ENCODE measurements around the gene LTBP3.

The LTBP3 gene

DNA sequence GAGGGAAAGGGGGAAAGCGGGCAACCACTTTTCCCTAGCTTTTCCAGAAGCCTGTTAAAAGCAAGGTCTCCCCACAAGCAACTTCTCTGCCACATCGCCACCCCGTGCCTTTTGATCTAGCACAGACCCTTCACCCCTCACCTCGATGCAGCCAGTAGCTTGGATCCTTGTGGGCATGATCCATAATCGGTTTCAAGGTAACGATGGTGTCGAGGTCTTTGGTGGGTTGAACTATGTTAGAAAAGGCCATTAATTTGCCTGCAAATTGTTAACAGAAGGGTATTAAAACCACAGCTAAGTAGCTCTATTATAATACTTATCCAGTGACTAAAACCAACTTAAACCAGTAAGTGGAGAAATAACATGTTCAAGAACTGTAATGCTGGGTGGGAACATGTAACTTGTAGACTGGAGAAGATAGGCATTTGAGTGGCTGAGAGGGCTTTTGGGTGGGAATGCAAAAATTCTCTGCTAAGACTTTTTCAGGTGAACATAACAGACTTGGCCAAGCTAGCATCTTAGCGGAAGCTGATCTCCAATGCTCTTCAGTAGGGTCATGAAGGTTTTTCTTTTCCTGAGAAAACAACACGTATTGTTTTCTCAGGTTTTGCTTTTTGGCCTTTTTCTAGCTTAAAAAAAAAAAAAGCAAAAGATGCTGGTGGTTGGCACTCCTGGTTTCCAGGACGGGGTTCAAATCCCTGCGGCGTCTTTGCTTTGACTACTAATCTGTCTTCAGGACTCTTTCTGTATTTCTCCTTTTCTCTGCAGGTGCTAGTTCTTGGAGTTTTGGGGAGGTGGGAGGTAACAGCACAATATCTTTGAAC, 52.5 kb downstream of the LTBP3 start:
- DNase-seq (ENCODE audit: low spot score) = no peak

DNA sequence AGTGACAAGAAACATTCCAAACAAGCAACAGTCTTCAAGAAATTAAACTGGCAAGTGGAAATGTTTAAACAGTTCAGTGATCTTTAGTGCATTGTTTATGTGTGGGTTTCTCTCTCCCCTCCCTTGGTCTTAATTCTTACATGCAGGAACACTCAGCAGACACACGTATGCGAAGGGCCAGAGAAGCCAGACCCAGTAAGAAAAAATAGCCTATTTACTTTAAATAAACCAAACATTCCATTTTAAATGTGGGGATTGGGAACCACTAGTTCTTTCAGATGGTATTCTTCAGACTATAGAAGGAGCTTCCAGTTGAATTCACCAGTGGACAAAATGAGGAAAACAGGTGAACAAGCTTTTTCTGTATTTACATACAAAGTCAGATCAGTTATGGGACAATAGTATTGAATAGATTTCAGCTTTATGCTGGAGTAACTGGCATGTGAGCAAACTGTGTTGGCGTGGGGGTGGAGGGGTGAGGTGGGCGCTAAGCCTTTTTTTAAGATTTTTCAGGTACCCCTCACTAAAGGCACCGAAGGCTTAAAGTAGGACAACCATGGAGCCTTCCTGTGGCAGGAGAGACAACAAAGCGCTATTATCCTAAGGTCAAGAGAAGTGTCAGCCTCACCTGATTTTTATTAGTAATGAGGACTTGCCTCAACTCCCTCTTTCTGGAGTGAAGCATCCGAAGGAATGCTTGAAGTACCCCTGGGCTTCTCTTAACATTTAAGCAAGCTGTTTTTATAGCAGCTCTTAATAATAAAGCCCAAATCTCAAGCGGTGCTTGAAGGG, 53.3 kb downstream of the LTBP3 start:
- DNase-seq (ENCODE audit: low spot score) = peak; percentile 61

DNA sequence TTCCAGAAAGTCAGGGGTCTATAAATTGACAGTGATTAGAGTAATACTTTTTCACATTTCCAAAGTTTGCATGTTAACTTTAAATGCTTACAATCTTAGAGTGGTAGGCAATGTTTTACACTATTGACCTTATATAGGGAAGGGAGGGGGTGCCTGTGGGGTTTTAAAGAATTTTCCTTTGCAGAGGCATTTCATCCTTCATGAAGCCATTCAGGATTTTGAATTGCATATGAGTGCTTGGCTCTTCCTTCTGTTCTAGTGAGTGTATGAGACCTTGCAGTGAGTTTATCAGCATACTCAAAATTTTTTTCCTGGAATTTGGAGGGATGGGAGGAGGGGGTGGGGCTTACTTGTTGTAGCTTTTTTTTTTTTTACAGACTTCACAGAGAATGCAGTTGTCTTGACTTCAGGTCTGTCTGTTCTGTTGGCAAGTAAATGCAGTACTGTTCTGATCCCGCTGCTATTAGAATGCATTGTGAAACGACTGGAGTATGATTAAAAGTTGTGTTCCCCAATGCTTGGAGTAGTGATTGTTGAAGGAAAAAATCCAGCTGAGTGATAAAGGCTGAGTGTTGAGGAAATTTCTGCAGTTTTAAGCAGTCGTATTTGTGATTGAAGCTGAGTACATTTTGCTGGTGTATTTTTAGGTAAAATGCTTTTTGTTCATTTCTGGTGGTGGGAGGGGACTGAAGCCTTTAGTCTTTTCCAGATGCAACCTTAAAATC, 54.0 kb downstream of the LTBP3 start:
- peak; percentile 64 for DNase-seq (ENCODE audit: low spot score)

DNA sequence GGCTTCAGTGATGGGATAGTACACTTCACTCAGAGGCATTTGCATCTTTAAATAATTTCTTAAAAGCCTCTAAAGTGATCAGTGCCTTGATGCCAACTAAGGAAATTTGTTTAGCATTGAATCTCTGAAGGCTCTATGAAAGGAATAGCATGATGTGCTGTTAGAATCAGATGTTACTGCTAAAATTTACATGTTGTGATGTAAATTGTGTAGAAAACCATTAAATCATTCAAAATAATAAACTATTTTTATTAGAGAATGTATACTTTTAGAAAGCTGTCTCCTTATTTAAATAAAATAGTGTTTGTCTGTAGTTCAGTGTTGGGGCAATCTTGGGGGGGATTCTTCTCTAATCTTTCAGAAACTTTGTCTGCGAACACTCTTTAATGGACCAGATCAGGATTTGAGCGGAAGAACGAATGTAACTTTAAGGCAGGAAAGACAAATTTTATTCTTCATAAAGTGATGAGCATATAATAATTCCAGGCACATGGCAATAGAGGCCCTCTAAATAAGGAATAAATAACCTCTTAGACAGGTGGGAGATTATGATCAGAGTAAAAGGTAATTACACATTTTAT, 54.7 kb downstream of the LTBP3 start:
- no peak for DNase-seq (ENCODE audit: low spot score)

DNA sequence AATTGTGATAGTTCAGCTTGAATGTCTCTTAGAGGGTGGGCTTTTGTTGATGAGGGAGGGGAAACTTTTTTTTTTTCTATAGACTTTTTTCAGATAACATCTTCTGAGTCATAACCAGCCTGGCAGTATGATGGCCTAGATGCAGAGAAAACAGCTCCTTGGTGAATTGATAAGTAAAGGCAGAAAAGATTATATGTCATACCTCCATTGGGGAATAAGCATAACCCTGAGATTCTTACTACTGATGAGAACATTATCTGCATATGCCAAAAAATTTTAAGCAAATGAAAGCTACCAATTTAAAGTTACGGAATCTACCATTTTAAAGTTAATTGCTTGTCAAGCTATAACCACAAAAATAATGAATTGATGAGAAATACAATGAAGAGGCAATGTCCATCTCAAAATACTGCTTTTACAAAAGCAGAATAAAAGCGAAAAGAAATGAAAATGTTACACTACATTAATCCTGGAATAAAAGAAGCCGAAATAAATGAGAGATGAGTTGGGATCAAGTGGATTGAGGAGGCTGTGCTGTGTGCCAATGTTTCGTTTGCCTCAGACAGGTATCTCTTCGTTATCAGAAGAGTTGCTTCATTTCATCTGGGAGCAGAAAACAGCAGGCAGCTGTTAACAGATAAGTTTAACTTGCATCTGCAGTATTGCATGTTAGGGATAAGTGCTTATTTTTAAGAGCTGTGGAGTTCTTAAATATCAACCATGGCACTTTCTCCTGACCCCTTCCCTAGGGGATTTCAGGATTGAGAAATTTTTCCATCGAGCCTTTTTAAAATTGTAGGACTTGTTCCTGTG, 55.4 kb downstream of the LTBP3 start:
- peak; percentile 65 for DNase-seq (ENCODE audit: low spot score)

DNA sequence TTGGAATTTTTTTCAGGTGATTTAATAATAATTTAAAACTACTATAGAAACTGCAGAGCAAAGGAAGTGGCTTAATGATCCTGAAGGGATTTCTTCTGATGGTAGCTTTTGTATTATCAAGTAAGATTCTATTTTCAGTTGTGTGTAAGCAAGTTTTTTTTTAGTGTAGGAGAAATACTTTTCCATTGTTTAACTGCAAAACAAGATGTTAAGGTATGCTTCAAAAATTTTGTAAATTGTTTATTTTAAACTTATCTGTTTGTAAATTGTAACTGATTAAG, 55.9 kb downstream of the LTBP3 start:
- no peak for DNase-seq (ENCODE audit: low spot score)

DNA sequence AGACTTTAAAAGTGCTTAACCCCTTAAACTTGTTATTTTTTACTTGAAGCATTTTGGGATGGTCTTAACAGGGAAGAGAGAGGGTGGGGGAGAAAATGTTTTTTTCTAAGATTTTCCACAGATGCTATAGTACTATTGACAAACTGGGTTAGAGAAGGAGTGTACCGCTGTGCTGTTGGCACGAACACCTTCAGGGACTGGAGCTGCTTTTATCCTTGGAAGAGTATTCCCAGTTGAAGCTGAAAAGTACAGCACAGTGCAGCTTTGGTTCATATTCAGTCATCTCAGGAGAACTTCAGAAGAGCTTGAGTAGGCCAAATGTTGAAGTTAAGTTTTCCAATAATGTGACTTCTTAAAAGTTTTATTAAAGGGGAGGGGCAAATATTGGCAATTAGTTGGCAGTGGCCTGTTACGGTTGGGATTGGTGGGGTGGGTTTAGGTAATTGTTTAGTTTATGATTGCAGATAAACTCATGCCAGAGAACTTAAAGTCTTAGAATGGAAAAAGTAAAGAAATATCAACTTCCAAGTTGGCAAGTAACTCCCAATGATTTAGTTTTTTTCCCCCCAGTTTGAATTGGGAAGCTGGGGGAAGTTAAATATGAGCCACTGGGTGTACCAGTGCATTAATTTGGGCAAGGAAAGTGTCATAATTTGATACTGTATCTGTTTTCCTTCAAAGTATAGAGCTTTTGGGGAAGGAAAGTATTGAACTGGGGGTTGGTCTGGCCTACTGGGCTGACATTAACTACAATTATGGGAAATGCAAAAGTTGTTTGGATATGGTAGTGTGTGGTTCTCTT, 56.5 kb downstream of the LTBP3 start:
- peak; percentile 65 for DNase-seq (ENCODE audit: low spot score)

DNA sequence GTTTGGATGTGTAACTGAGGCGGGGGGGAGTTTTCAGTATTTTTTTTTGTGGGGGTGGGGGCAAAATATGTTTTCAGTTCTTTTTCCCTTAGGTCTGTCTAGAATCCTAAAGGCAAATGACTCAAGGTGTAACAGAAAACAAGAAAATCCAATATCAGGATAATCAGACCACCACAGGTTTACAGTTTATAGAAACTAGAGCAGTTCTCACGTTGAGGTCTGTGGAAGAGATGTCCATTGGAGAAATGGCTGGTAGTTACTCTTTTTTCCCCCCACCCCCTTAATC, 57.0 kb downstream of the LTBP3 start:
- peak; percentile 50 for DNase-seq (ENCODE audit: low spot score)

DNA sequence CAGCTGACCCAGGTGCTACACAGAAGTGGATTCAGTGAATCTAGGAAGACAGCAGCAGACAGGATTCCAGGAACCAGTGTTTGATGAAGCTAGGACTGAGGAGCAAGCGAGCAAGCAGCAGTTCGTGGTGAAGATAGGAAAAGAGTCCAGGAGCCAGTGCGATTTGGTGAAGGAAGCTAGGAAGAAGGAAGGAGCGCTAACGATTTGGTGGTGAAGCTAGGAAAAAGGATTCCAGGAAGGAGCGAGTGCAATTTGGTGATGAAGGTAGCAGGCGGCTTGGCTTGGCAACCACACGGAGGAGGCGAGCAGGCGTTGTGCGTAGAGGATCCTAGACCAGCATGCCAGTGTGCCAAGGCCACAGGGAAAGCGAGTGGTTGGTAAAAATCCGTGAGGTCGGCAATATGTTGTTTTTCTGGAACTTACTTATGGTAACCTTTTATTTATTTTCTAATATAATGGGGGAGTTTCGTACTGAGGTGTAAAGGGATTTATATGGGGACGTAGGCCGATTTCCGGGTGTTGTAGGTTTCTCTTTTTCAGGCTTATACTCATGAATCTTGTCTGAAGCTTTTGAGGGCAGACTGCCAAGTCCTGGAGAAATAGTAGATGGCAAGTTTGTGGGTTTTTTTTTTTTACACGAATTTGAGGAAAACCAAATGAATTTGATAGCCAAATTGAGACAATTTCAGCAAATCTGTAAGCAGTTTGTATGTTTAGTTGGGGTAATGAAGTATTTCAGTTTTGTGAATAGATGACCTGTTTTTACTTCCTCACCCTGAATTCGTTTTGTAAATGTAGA, 57.6 kb downstream of the LTBP3 start:
- DNase-seq (ENCODE audit: low spot score) = peak; percentile 72

DNA sequence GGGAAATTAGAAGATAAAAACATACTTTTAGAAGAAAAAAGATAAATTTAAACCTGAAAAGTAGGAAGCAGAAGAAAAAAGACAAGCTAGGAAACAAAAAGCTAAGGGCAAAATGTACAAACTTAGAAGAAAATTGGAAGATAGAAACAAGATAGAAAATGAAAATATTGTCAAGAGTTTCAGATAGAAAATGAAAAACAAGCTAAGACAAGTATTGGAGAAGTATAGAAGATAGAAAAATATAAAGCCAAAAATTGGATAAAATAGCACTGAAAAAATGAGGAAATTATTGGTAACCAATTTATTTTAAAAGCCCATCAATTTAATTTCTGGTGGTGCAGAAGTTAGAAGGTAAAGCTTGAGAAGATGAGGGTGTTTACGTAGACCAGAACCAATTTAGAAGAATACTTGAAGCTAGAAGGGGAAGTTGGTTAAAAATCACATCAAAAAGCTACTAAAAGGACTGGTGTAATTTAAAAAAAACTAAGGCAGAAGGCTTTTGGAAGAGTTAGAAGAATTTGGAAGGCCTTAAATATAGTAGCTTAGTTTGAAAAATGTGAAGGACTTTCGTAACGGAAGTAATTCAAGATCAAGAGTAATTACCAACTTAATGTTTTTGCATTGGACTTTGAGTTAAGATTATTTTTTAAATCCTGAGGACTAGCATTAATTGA, 58.3 kb downstream of the LTBP3 start:
- DNase-seq (ENCODE audit: low spot score) = no peak

DNA sequence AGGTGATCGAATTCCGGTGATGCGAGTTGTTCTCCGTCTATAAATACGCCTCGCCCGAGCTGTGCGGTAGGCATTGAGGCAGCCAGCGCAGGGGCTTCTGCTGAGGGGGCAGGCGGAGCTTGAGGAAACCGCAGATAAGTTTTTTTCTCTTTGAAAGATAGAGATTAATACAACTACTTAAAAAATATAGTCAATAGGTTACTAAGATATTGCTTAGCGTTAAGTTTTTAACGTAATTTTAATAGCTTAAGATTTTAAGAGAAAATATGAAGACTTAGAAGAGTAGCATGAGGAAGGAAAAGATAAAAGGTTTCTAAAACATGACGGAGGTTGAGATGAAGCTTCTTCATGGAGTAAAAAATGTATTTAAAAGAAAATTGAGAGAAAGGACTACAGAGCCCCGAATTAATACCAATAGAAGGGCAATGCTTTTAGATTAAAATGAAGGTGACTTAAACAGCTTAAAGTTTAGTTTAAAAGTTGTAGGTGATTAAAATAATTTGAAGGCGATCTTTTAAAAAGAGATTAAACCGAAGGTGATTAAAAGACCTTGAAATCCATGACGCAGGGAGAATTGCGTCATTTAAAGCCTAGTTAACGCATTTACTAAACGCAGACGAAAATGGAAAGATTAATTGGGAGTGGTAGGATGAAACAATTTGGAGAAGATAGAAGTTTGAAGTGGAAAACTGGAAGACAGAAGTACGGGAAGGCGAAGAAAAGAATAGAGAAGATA, 59.0 kb downstream of the LTBP3 start, which contains the start of gene MALAT1:
Gene MALAT1, plus strand, starts transcription at position 69 of the 736 bp plus-strand sequence.
- peak; percentile 94 for DNase-seq (ENCODE audit: low spot score)

DNA sequence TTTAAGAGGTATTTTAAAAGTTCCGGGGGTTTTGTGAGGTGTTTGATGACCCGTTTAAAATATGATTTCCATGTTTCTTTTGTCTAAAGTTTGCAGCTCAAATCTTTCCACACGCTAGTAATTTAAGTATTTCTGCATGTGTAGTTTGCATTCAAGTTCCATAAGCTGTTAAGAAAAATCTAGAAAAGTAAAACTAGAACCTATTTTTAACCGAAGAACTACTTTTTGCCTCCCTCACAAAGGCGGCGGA, 59.5 kb downstream of the LTBP3 start:
- DNase-seq (ENCODE audit: low spot score) = no peak

DNA sequence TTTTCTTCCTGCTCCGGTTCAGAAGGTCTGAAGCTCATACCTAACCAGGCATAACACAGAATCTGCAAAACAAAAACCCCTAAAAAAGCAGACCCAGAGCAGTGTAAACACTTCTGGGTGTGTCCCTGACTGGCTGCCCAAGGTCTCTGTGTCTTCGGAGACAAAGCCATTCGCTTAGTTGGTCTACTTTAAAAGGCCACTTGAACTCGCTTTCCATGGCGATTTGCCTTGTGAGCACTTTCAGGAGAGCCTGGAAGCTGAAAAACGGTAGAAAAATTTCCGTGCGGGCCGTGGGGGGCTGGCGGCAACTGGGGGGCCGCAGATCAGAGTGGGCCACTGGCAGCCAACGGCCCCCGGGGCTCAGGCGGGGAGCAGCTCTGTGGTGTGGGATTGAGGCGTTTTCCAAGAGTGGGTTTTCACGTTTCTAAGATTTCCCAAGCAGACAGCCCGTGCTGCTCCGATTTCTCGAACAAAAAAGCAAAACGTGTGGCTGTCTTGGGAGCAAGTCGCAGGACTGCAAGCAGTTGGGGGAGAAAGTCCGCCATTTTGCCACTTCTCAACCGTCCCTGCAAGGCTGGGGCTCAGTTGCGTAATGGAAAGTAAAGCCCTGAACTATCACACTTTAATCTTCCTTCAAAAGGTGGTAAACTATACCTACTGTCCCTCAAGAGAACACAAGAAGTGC, 60.0 kb downstream of the LTBP3 start:
- DNase-seq (ENCODE audit: low spot score) = peak; percentile 81

DNA sequence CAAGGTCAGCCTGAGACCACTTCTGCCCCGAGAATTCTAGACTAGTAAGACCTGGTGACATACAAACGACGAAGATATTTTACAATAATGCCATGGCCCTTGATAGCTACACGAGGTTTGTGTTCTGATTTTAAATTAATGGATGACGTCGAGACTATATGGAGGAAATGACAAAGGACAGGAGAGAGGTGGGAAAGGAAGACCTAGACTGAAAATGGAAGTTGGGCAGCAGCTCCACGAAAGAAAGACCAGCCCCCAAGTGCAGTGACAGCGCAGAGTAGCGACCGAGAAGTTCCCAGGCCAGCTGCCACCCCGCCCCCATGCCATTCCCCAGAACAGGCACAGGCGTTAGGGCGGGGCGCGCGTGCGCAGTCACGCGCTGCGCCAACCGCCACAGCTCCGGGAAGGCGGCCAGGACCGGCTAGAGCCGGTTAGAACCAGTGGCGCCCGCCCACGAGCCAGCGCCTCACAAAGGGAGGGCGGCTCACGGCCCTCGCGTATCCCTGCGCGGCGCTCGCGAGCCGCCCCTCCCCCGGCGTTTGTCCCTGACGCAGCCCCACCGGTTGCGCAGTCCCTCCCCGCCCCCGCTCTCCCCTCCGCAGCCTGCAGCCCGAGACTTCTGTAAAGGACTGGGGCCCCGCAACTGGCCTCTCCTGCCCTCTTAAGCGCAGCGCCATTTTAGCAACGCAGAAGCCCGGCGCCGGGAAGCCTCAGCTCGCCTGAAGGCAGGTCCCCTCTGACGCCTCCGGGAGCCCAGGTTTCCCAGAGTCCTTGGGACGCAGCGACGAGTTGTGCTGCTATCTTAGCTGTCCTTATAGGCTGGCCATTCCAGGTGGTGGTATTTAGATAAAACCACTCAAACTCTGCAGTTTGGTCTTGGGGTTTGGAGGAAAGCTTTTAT, 60.8 kb downstream of the LTBP3 start:
- DNase-seq (ENCODE audit: low spot score) = peak; percentile 99

DNA sequence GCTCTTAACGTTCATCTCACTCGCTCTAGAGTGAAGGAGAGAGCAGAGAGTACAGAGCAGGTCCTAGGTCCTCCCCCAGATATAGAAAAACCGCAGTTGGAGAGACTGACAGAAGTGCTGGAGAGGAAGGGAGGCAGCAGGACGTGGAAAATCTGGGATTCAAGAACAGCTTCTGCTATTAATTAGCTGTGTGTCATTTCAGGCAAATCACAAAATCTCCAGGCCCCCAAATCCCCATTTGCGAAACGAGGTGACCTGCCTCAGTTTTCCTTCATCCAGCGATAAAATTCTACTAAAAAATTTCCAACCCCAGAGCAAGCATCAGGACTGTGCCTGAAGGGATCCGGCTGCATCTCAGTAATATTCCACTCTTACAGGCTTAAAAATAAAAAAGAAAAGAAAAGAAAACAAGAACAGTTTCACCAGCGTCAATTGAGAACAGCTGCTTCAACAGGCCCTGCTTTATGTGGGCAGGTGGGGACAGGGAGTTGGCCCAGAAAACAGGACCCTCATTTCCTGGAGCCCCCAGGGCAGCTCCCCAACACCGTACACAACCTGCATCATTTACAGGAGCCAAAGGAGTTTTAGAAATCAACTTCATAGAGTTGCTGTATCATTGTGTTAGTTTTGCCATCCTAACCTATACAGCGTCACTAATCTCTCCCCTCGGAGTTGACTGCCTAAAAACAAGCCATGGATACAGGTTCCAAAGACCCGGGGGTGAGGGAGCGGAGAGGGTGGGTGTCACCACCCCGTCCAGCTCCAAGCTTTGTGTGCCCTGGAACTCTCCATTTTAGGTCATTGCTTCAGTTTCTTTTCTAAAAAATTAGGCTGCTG, 61.6 kb downstream of the LTBP3 start:
- peak; percentile 55 for DNase-seq (ENCODE audit: low spot score)

DNA sequence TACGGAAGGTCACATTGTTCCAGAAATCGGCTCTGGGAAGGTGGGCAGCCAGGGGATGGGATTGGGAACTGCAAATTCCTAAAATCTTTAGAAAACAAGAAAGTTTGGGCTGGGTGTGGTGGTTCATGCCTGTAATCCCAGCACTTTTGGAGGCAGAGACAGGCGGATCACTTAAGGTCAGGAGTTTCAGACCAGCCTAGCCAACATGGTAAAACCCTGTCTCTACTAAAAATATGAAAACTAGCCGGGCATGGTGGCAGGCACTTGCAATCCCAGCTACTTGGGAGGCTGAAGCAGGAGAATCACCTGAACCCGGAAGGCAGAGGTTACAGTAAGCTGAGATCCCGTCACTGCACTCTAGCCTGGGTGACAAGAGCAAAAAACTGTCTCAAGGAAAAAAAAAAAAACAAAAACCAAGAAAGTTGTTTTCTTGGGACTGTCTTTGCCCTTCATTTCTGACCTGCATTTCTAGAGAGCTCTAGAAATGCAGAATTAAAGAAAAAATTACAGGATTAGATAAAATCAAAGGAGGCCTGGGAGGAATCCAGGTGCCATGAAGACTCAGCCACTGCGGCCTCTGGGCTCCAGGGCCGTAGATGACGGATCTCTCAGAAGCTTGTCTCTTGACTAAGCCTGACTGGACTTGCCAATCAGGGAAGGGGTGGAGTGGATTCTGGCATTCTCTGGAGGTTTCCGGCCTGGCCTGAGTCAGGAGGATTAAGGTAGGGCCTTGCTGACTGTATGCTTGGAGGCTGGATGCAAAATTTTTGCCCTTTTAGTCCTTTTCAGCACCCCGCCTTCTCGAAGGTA, 64.6 kb downstream of the LTBP3 start:
- no peak for DNase-seq (ENCODE audit: low spot score)
